B cell (primary cell): ENCODE results near the gene CCDC28B. TPM values are rescaled to one million over a fixed set of nuclear protein-coding genes. Genes with fewer than 3 reads are reported as not detected.

Source experiments
- ATAC-seq: fragments of 200-7000 bp; cut with Tn5 transposase; one replicate; pipeline ENCODE4 v1.10.0; 2021; ENCODE audit warnings: low read depth, mild to moderate bottlenecking, moderate number of reproducible peaks, moderate library complexity
- CTCF ChIA-PET: fragments of 350-600 bp; sonication (Branson Sonifier 250); formaldehyde crosslinking; loops from one replicate; lab custom pipeline; 2021; ENCODE audit warnings: antibody characterized with exemption, inconsistent platforms; lab: Charles Lee
- POLR2A ChIA-PET: fragments of 350-600 bp; sonication (Branson Sonifier 250); formaldehyde crosslinking; loops from one replicate; lab custom pipeline; 2021; ENCODE audit warnings: antibody characterized with exemption; lab: Charles Lee
- DNase-seq: peaks from one replicate; pipeline ENCODE4 v3.0.0; 2013
- H2AFZ ChIP-seq: 2 replicates; pipeline ENCODE4 v1.6.1; 2012; ENCODE audit warnings: mild to moderate bottlenecking, low read depth, low read length; ENCODE audit not compliant: insufficient read depth, poor library complexity, severe bottlenecking
- H3K27ac ChIP-seq, 2 donors: 1 replicate in 1 of 2; 2 replicates in 1 of 2; pipeline ENCODE4 v1.5.1; 2012 to 2013; ENCODE audit warnings: low read length in 2 of 2, mild to moderate bottlenecking in 2 of 2, moderate library complexity in 1 of 2
- H3K27me3 ChIP-seq, 4 experiments: fragments of 200-600 bp in 1 of 4; sonication (generic) in 1 of 4; replicated peaks in 1 of 4; 1 replicate in 2 of 4; 2 replicates in 2 of 4; pipeline versions ENCODE4 v1.6.1 to v1.7.0; 2013 to 2016; ENCODE audit warnings: low read length in 3 of 4, mild to moderate bottlenecking in 2 of 4, mixed read lengths in 1 of 4, moderate library complexity in 1 of 4; ENCODE audit not compliant: insufficient read depth in 4 of 4, control insufficient read depth in 3 of 4; ENCODE audit errors: control extremely low read depth in 1 of 4
- H3K36me3 ChIP-seq, 2 experiments: replicated peaks in 1 of 2; 1 replicate in 1 of 2; 2 replicates in 1 of 2; pipeline versions ENCODE4 v1.6.1 to v1.7.1; 2013; ENCODE audit warnings: low read length in 1 of 2; ENCODE audit not compliant: insufficient read depth in 2 of 2, control insufficient read depth in 1 of 2; ENCODE audit errors: control extremely low read depth in 1 of 2, extremely low read depth in 1 of 2
- H3K4me1 ChIP-seq, 2 donors: fragments of 200-600 bp in 1 of 2; sonication (generic) in 1 of 2; 1 replicate in 1 of 2; 2 replicates in 1 of 2; pipeline versions ENCODE4 v1.5.1 to v1.6.1; 2013 to 2017; ENCODE audit warnings: low read length in 2 of 2; ENCODE audit not compliant: control insufficient read depth in 2 of 2, insufficient read depth in 2 of 2
- H3K4me2 ChIP-seq: replicated peaks from 2 replicates; pipeline ENCODE3; 2012; ENCODE audit warnings: mild to moderate bottlenecking, low read depth, low read length; ENCODE audit not compliant: poor library complexity, severe bottlenecking
- H3K4me3 ChIP-seq, 5 experiments: fragments of 200-600 bp in 1 of 5; sonication (generic) in 1 of 5; 1 replicate in 3 of 5; 2 replicates in 2 of 5; pipeline versions ENCODE4 v1.5.1 to v1.7.0; 2011 to 2016; ENCODE audit warnings: low read length in 4 of 5, mild to moderate bottlenecking in 4 of 5, low read depth in 2 of 5, control low read depth in 1 of 5, moderate library complexity in 1 of 5; ENCODE audit not compliant: insufficient read depth in 1 of 5; ENCODE audit errors: control extremely low read depth in 1 of 5, extremely low read depth in 1 of 5
- H3K79me2 ChIP-seq: fragments of 200-600 bp; sonication (generic); one replicate; pipeline ENCODE4 v1.6.0; 2016; ENCODE audit warnings: low read length; ENCODE audit not compliant: control insufficient read depth, insufficient read depth
- H3K9ac ChIP-seq: fragments of 200-600 bp; sonication (generic); 2 replicates; pipeline ENCODE4 v1.6.1; 2017; ENCODE audit warnings: mild to moderate bottlenecking, low read length, moderate library complexity
- H3K9me3 ChIP-seq, 3 donors: one replicate each; pipeline versions ENCODE4 v1.6.1 to v1.7.1; 2013; ENCODE audit warnings: low read length in 2 of 3; ENCODE audit not compliant: control insufficient read depth in 2 of 3, insufficient read depth in 1 of 3; ENCODE audit errors: control extremely low read depth in 1 of 3
- H4K20me1 ChIP-seq: 2 replicates; pipeline ENCODE4 v1.6.0; 2012; ENCODE audit warnings: mild to moderate bottlenecking, low read length; ENCODE audit not compliant: insufficient read depth, control insufficient read depth, poor library complexity, severe bottlenecking
- H3K27ac Mint-ChIP-seq: one replicate; pipeline ENCODE4 v1.8.0; 2021; ENCODE audit warnings: mixed read lengths
- H3K27me3 Mint-ChIP-seq: one replicate; pipeline ENCODE4 v1.8.0; 2021; ENCODE audit warnings: mixed read lengths
- H3K4me1 Mint-ChIP-seq: one replicate; pipeline ENCODE4 v1.8.0; 2021; ENCODE audit warnings: mixed read lengths
- H3K4me3 Mint-ChIP-seq: one replicate; pipeline ENCODE4 v1.8.0; 2021; ENCODE audit warnings: mixed read lengths
- H3K9me3 Mint-ChIP-seq: one replicate; pipeline ENCODE4 v1.8.0; 2022; ENCODE audit warnings: mixed read lengths; ENCODE audit not compliant: insufficient read depth
- CTCF ChIP-seq: fragments of 200-600 bp; IDR thresholded peaks from one replicate; pipeline ENCODE4 v1.8.0; 2022; ENCODE audit warnings: antibody characterized with exemption, mild to moderate bottlenecking
- EZH2 ChIP-seq: IDR thresholded peaks from 2 replicates; pipeline ENCODE4 v1.6.1; 2012; ENCODE audit warnings: borderline replicate concordance, low read depth, mild to moderate bottlenecking, moderate library complexity, low read length; ENCODE audit not compliant: insufficient read depth, poor library complexity, severe bottlenecking
- WGBS: methylation state at CpG from one replicate; pipeline ENCODE4 v1.1.5; 2013; ENCODE audit warnings: missing lambda C conversion rate; ENCODE audit not compliant: insufficient coverage; 5-methylcytosine and 5-hydroxymethylcytosine counted together
- intact Hi-C: fragments of 100-400 bp; cut with micrococcal nuclease; formaldehyde crosslinking; loops from one replicate; pipeline ENCODE4 v1.10.0; 2022
- polyA plus RNA-seq: library from polyadenylated mRNA; depleted of rRNA; stranded (reverse); fragments of >200 nt; gene quantifications from 2 replicates; pipeline ENCODE4 v1.2.3, GENCODE V29; 2012
- total RNA-seq, 2 donors: library from RNA; stranded (reverse); fragments of 120-200 nt in 1 of 2; gene quantifications; 1 replicate in 1 of 2; 2 replicates in 1 of 2; pipeline versions ENCODE4 v1.2.3 to v1.2.4, GENCODE V29; 2013 to 2022

Gene CCDC28B
- total and polyA plus RNA-seq, 2 donors (not counting 1 experiment from before 2014, with no cell fraction given) = 7.8 to 8.0 TPM

DNA sequence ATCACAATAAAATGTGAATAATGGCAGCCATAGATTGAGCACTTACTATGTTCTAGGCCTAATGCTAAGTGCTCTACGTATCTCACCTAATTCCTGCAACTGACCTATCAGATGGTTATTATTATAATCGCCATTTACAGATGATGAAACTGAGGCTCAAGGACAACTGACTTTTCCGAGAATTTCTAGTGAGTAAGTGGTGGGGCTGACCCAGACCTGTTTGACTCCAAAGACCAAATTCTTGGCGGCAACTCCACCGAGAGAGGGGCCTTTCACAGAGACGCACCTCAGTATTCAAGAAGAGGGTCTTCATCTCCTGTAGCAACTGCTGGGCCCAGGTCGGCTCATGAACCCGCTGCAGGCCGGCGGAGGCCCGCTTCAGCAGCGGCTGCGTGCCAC, 21.2 kb downstream of the CCDC28B start:
- intact Hi-C loops = no loop called here
- no peak for ATAC-seq
- Histone ChIP-seq H4K20me1 (peaks cover 8% of the 10 kb centered on the region), H3K4me2 (peak overlapping the region; percentile 87), H2AFZ (peak overlapping the region; percentile 80), H3K27ac (peak overlapping the region; percentile 72 to 94), H3K9me3 (no peaks in the 10 kb centered on the region), H3K36me3 (peaks cover 3 to 35% of the 10 kb centered on the region in 2 experiments), H3K9ac (peak overlapping the region; percentile 97), H3K27me3 (no peaks in the 10 kb centered on the region), H3K4me3 (peak overlapping the region; percentile 61 to 99 (median 93)), H3K4me1 (peaks cover 28 to 30% of the 10 kb centered on the region in 2 donors), H3K79me2 (peaks cover 53% of the 10 kb centered on the region)
- Mint-ChIP-seq H3K4me3 (peak overlapping the region; percentile 97), H3K9me3 (no peaks in the 10 kb centered on the region), H3K4me1 (peaks cover 43% of the 10 kb centered on the region), H3K27ac (peak overlapping the region; percentile 98), H3K27me3 (no peaks in the 10 kb centered on the region)
- ChIA-PET POLR2A (interaction anchor here (0.6 to 1.5 kb wide), 6 partner anchors 16 to 207 kb away, joined by 3 to 4 read pairs (median 4); partner anchors contain the start of genes CCDC28B, IQCC and MARCKSL1), CTCF (interaction anchor here (3.6 kb wide), 1 partner anchor 18 kb away, joined by 15 read pairs; no protein-coding TSS in a partner anchor)
- 16% methylated on average over 11 of the region's 13 CpGs for WGBS
- no peak for DNase-seq
- no peak for TF ChIP-seq EZH2
- no peak for TF ChIP-seq CTCF
